NCI-H345 treated with DMSO at 0.1 percent for 48 hours (cell line): Measurements from ENCODE around the gene ASTN1.

ENCODE experiments used
- DNase-seq: peaks from one replicate; lab custom pipeline; 2025; ENCODE audit not compliant: unreplicated experiment; lab: John Stamatoyannopoulos, UW

Gene ASTN1

GRCh38 chr1:177045151-177045550 lies 119.4 kb downstream of the ASTN1 start:
- DNase-seq = no peak

GRCh38 chr1:177044390-177044789 lies 120.1 kb downstream of the ASTN1 start:
- no peak for DNase-seq

- DNase-seq = no peak
Observed at GRCh38 chr1:177043597-177043996, 120.9 kb downstream of the ASTN1 start.

GRCh38 chr1:177035586-177035985 lies 128.9 kb downstream of the ASTN1 start:
- no peak for DNase-seq

GRCh38 chr1:177033628-177034027 lies 130.9 kb downstream of the ASTN1 start:
- no peak for DNase-seq

GRCh38 chr1:177032434-177032833 lies 132.1 kb downstream of the ASTN1 start:
- DNase-seq = no peak

GRCh38 chr1:177024623-177025022 lies 139.9 kb downstream of the ASTN1 start:
- DNase-seq = no peak

DNA sequence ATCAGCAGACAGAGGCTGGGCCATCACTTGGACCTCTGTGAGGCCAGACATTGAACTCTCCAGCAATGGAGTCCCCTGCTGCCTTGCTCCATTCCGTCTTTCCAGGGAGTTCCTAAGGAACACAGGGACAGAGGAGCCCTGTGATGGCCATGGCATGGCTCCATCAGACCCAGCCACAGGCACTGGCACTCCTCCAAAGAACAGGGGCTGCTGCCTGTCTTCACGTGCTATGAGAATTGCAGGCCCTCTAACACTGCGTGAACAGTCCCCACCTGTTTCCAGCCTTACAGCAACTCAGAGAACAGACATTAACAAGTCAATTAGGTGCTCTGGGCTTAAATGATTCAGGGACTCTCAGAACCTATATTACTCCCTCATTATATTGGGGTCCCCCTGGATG lies 140.8 kb downstream of the ASTN1 start:
- no peak for DNase-seq

DNA sequence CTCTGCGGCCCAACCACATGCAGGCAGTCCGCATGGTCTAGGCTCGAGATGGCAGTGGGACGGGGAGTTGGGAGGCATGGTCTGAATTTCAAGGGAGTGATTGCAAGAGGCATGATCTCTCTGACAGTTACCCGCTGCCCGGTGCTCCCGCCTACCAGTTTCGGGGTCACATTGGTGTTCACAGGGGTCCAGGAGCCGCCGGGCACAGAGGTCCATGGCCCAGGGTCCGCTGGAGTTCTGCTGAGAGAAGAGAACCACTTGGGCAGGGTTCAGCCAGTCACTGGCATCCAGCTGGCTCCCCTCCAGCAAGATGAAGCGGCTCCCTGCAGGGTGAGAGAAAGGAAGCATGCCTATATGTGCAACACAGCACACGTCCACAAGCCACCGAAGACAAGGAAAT lies 141.3 kb downstream of the ASTN1 start:
- DNase-seq = no peak

DNA sequence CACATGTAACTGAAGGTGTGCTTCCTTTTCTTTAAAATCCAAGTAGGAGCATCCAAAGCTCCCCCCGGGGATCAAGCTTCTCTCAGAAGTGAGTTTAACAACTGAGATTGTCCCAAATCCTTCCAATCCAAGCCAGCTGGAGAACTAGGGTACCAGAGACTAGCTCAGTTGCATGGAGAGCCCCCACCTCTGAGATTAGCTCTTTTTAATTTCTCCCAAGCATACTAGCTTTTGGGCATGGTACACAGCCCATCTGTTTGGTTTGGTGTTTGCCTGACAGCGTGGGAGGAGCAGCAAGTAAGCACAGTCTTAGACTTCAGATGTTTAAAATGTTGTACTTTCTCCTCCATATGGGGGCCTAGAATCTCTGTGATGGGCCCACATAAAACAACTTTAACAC lies 142.8 kb downstream of the ASTN1 start:
- DNase-seq = no peak

- no peak for DNase-seq
Observed at GRCh38 chr1:177020851-177021589, 143.5 kb downstream of the ASTN1 start.

DNA sequence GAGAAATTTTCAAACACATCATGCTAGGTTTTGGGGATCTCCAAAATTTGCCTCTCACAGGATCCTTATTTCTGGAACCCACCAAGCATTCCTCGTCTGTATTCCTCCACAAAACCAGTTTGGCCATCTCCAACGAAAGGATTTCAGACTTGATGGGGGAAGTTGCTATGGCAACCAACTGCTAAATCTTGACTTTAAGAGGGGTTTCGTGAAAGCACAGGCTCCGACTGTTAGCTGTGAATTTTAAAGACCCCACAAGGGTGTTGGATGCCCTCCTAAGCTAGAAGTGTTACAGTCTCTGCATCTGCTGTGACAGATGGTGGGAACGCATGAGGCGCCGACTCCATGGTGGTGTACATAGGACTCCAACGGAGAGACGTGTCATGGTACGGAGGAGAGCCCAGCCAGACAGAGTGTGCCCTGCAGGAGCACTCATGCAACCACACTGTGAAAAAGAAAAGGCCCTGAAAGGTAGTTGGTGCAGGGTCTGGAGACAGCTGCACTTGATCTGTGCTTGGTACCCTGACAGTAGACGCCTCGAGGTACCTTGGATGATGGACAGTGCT lies 147.1 kb downstream of the ASTN1 start:
- no peak for DNase-seq

DNA sequence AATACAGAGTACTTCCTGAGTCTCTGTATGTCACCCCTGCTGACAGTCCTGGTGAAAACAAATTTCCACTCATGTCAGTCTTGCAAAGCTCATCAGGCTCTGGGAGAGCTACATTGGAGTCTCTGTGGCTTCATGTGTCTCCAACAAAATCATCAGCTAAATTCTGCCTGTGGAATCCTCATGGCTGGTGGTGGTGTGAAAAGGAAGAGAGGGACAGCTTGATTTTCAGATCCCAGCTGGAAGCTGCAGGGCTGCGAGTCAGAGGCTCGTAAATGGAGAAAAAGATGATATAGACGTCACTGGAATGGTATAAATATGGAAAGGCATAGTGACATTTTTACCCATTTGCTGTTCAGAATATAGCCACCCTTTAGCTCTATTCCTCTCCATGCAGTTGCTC lies 150.2 kb downstream of the ASTN1 start:
- DNase-seq = no peak

- DNase-seq = no peak
Observed at GRCh38 chr1:177012342-177012925, 152.1 kb downstream of the ASTN1 start.

DNA sequence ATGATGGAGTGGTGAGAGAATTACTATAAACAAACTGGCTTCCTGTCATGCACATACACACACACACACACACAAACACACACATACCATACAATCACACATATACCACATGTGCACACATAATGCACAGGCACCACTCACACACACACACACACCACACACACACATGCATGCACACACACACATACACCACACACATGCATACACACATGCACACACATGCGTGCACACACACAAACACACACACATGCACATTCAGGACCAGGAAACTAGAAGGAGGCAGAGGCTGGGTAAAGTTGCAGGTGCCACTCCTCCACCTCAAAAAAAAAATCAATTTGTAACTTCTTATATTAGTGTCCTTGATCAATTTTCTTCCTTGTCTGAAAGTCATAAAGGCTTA lies 153.0 kb downstream of the ASTN1 start:
- DNase-seq = no peak

DNA sequence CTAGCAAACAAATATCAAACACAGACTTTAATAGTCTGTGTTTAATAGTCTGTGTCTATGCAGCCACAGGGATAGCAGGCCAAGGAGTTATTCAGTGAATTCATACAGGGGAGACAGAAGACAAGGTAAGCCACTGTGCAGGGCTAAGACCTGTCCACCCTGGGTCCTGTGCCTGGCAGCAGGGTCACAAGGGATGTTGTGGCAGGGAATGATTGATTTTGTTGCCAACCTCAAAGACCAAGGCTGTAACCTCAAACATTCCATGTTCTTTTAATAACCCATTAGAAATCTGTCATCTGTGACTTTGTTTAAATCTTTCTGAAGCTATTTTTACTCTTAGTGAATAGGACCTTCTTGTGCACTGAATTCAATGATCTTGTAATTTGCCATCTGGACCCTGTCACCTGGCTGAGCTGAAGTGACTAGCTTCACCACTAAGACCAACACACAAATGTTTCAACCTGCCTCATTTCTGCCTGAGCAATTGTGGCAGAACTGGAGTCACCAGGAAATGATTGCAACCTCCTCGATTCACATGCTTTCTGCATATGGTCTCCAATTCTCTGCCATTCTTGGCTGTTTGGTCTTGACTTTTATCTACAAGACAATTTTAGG lies 154.2 kb downstream of the ASTN1 start:
- DNase-seq = no peak

DNA sequence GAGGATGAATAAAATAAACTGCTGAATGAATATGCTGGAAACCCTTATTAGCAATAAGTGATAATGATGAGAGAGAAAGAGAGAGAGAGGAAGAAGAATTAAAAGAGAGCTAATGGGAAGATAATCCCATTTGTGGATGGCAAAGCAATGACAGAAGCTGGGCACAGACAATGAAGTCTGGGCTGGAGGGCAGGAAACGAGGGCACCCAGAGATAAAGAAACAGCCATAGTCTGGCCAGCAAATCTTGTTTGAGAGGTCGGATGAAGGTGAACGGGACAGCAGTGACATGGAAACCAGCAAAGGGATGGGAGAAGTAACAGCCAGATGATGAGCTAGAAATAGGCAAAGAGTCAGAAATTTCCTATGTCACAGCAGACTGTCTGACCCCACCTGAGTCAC lies 155.9 kb downstream of the ASTN1 start:
- DNase-seq = no peak

DNA sequence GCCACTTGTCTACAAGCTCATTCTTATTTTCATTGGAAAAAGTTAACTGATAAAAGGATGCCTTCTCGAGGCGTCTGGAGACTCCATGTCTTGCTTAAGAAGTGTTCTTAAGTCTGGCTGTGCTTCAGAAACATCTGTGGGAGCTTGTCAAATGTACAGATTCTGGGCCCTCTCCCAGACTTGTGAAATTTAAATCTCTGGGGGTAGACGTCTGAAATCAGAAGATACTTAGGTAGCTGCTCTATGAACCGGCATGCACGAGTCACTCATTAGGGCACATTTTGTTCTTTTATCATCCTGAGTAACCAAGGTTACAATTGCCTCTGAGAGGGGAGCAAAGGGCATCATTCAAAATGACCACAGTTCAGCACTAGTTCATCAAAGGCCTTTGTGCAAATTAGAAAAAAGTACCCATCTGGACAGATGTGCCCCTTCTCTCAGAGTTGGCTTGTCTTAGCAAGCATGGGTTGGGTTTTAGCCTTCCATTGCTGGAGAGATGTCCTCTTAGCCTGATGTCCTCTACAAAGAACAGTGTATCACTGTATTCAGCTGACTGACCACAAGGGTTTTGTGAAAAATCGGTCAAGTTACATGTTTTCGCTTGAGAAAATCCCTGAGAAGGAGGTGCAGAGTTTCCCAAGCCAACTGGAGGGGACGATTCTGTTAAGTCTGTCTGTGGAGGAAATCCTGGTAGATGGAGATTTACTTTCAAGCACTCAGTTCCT lies 156.9 kb downstream of the ASTN1 start:
- no peak for DNase-seq

GRCh38 chr1:177002891-177003290 lies 161.6 kb downstream of the ASTN1 start:
- no peak for DNase-seq

- DNase-seq = no peak
Observed at GRCh38 chr1:177001556-177001955, 163.0 kb downstream of the ASTN1 start.

DNA sequence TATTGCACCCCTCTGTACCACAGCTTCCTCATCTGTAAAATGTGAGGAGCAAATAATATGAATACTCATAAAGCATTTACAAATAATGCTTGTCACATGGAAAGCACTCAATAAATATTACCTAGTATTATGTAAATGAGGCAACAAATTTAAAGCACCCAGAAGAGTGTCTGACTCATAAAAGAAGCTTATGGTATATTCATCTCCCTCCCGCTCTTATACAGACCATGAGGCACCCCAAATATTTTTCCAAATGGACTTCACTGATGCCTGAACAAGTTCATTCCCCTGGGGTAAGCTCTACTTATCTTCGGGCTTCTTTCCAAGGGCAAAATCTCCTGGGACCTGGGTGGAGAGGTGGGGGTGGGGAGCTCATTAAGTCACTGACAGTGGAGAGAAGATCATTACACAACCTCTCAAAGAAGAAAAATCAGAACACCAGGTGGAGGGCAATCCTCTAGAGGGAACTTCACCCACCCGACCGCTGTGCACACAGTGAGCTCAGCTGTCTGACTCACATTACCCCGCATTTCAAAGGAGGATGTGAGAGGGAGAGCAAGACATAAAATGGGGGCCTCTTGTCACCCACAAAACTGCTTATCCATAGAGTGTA lies 166.2 kb downstream of the ASTN1 start:
- DNase-seq = peak; percentile 77
